Left kidney (tissue), 2 donors: Measurements from ENCODE around the gene XYLB. TPM values are rescaled to one million over a fixed set of nuclear protein-coding genes. Genes with fewer than 3 reads are reported as not detected.
"Not testable (repeated sequence)": the region's sequence is repeated elsewhere in the genome, so short reads cannot be mapped to it uniquely, and the experiment has no call there.

Experiments
- DNase-seq: peaks from one replicate; pipeline ENCODE4 v3.0.0-alpha.2; 2013
- polyA plus RNA-seq: library from polyadenylated mRNA; unstranded; fragments of 120-200 nt; gene quantifications from one replicate; pipeline ENCODE4 v1.2.1, GENCODE V29; 2013; ENCODE audit not compliant: insufficient read length

The XYLB gene
- polyA plus RNA-seq, 1 donor, result 16.1 TPM

- DNase-seq, result no peak
Observed at GRCh38 chr3:38392604-38393163, 46.1 kb downstream of the XYLB start.

- DNase-seq, result no peak
Observed at GRCh38 chr3:38396239-38396638, 49.7 kb downstream of the XYLB start.

GRCh38 chr3:38396861-38397260 is 50.3 kb downstream of the XYLB start:
- DNase-seq, result no peak

- DNase-seq, result peak; percentile 69
Observed at GRCh38 chr3:38397320-38397719, 50.7 kb downstream of the XYLB start.

GRCh38 chr3:38401246-38401962 is 54.8 kb downstream of the XYLB start:
- no peak for DNase-seq

- DNase-seq, result no peak
Observed at GRCh38 chr3:38404286-38404685, 57.7 kb downstream of the XYLB start.

- DNase-seq, result no peak
Observed at GRCh38 chr3:38411591-38411990, 65.0 kb downstream of the XYLB start.

- DNase-seq, result not testable (repeated sequence)
Observed at GRCh38 chr3:38420758-38421157, 74.2 kb downstream of the XYLB start.

GRCh38 chr3:38421679-38422336 is 75.2 kb downstream of the XYLB start:
- DNase-seq, result no peak

GRCh38 chr3:38426798-38427426 is 80.3 kb downstream of the XYLB start:
- DNase-seq, result not testable (repeated sequence)

- not testable (repeated sequence) for DNase-seq
Observed at GRCh38 chr3:38432871-38433658, 86.5 kb downstream of the XYLB start.

- DNase-seq, result not testable (repeated sequence)
Observed at GRCh38 chr3:38433661-38434060, 87.1 kb downstream of the XYLB start.

GRCh38 chr3:38438436-38439069 is 92.0 kb downstream of the XYLB start:
- not testable (repeated sequence) for DNase-seq

- DNase-seq, result not testable (repeated sequence)
Observed at GRCh38 chr3:38443205-38443604, 96.6 kb downstream of the XYLB start.

- no peak for DNase-seq
Observed at GRCh38 chr3:38446085-38446686, 99.6 kb downstream of the XYLB start.

GRCh38 chr3:38446812-38447211 is 100.2 kb downstream of the XYLB start:
- no peak for DNase-seq

GRCh38 chr3:38450853-38451252 is 104.3 kb downstream of the XYLB start:
- DNase-seq, result no peak

GRCh38 chr3:38453075-38453912 is 106.7 kb downstream of the XYLB start, which contains the start of gene ACVR2B:
ACVR2B (plus strand) TSS chr3:38453890; CDS start chr3:38454323, 433 bp downstream.
- peak; percentile 89 for DNase-seq

- DNase-seq, result no peak
Observed at GRCh38 chr3:38453913-38454177, 107.3 kb downstream of the XYLB start.

GRCh38 chr3:38454178-38454883 is 107.7 kb downstream of the XYLB start:
- peak; percentile 29 for DNase-seq
